Calu3 (cell line): ENCODE data around the gene SYCE1L. TPM values are rescaled to one million over a fixed set of nuclear protein-coding genes. Genes with fewer than 3 reads are reported as not detected.
"Not testable (repeated sequence)": the region's sequence is repeated elsewhere in the genome, so short reads cannot be mapped to it uniquely, and the experiment has no call there.

Experiments used
- BruUV-seq: library from RNA; stranded (reverse); fragments of 400-500 nt; replicated peaks from 2 replicates; lab custom pipeline; 2021; lab: Mats Ljungman, UMichigan
- CTCF ChIA-PET: fragments of 300-600 bp; sonication (Branson Sonifier 250); formaldehyde crosslinking; loops from one replicate; lab custom pipeline; 2022; ENCODE audit warnings: antibody characterized with exemption; lab: Charles Lee
- DNase-seq: peaks from one replicate; pipeline ENCODE4 v3.0.0; 2022
- H3K27ac Mint-ChIP-seq: one replicate; pipeline ENCODE4 v1.8.0; 2022; ENCODE audit warnings: mixed read lengths; ENCODE audit not compliant: unreplicated experiment
- H3K27me3 Mint-ChIP-seq: one replicate; pipeline ENCODE4 v1.8.0; 2022; ENCODE audit warnings: mixed read lengths; ENCODE audit not compliant: unreplicated experiment
- H3K36me3 Mint-ChIP-seq: one replicate; pipeline ENCODE4 v1.8.0; 2022; ENCODE audit warnings: mild to moderate bottlenecking, moderate library complexity, mixed read lengths; ENCODE audit not compliant: insufficient read depth, unreplicated experiment
- H3K4me1 Mint-ChIP-seq: one replicate; pipeline ENCODE4 v1.8.0; 2022; ENCODE audit warnings: mild to moderate bottlenecking, low read depth, mixed read lengths; ENCODE audit not compliant: unreplicated experiment
- H3K4me3 Mint-ChIP-seq: one replicate; pipeline ENCODE4 v1.8.0; 2022; ENCODE audit warnings: mild to moderate bottlenecking, low read depth, moderate library complexity, mixed read lengths; ENCODE audit not compliant: unreplicated experiment
- H3K9me3 Mint-ChIP-seq: one replicate; pipeline ENCODE4 v1.8.0; 2022; ENCODE audit warnings: low read depth, mixed read lengths; ENCODE audit not compliant: unreplicated experiment
- CTCF ChIP-seq: fragments of 200-600 bp; IDR thresholded peaks from one replicate; pipeline ENCODE4 v1.8.0; 2022; ENCODE audit warnings: antibody characterized with exemption; ENCODE audit not compliant: unreplicated experiment
- intact Hi-C: fragments of 100-400 bp; cut with micrococcal nuclease; formaldehyde crosslinking; loops from one replicate; pipeline ENCODE4 v1.10.0; 2022; ENCODE audit not compliant: unreplicated experiment
- total RNA-seq: library from RNA; stranded (reverse); gene quantifications from 2 replicates; pipeline ENCODE4 v1.2.3, GENCODE V29; 2022

The SYCE1L gene
- total RNA-seq, 1 experiment from 2014 or later = 6.2 TPM

GRCh38 chr16:77238593-77238992 lies 39.4 kb downstream of the SYCE1L start:
- Mint-ChIP-seq H3K36me3 (no peaks in the 10 kb centered on the region), H3K4me1 (peaks cover 22% of the 10 kb centered on the region), H3K27me3 (peaks cover 25% of the 10 kb centered on the region), H3K27ac (no peak overlapping the region), H3K9me3 (no peaks in the 10 kb centered on the region), H3K4me3 (no peak overlapping the region)
- intact Hi-C loops = loop anchor here (5.0 kb wide), 4 partner anchors 69 to 734 kb away; no protein-coding TSS in a partner anchor
- CTCF ChIA-PET = interaction anchor here (1.2 kb wide), 1 partner anchor 345 kb away, joined by 4 read pairs; no protein-coding TSS in a partner anchor
- no peak for DNase-seq
- TF ChIP-seq CTCF = no peak
- BruUV-seq = no TSS peak

- H3K27me3 Mint-ChIP-seq, intact Hi-C loops, H3K4me3 Mint-ChIP-seq, DNase-seq, H3K36me3 Mint-ChIP-seq, H3K27ac Mint-ChIP-seq, CTCF ChIA-PET, BruUV-seq, H3K9me3 Mint-ChIP-seq: not testable (repeated sequence)
- H3K4me1 Mint-ChIP-seq = peaks cover 13% of the 10 kb centered on the region
Measured at GRCh38 chr16:77242471-77242870, 43.3 kb downstream of the SYCE1L start.

GRCh38 chr16:77246150-77246549 lies 46.9 kb downstream of the SYCE1L start:
- Mint-ChIP-seq H3K27ac (no peak overlapping the region), H3K27me3 (peaks cover 8% of the 10 kb centered on the region), H3K9me3 (no peaks in the 10 kb centered on the region), H3K4me3 (no peak overlapping the region), H3K36me3 (no peaks in the 10 kb centered on the region), H3K4me1 (no peaks in the 10 kb centered on the region)
- no peak for DNase-seq
- CTCF ChIA-PET = no interaction called here
- TF ChIP-seq CTCF = no peak
- intact Hi-C loops = no loop called here
- no TSS peak for BruUV-seq

- TF ChIP-seq CTCF = no peak
- intact Hi-C loops = no loop called here
- no peak for DNase-seq
- H3K4me3 Mint-ChIP-seq = no peak overlapping the region
- no peaks in the 10 kb centered on the region for H3K4me1 Mint-ChIP-seq
- no peaks in the 10 kb centered on the region for H3K9me3 Mint-ChIP-seq
- BruUV-seq = no TSS peak
- CTCF ChIA-PET = no interaction called here
- H3K36me3 Mint-ChIP-seq = no peaks in the 10 kb centered on the region
- no peaks in the 10 kb centered on the region for H3K27me3 Mint-ChIP-seq
- H3K27ac Mint-ChIP-seq = no peak overlapping the region
Measured at GRCh38 chr16:77250400-77250799, 51.2 kb downstream of the SYCE1L start.

Other genes with a start within 250 kb of the SYCE1L start
- 88.1 and 91.3 TPM in 2 replicates for gene MON1B, start 8.2 kb upstream of the SYCE1L start, total RNA-seq
- gene ADAMTS18, start 235.6 kb downstream of the SYCE1L start, total RNA-seq = not detected in 2 replicates